Sigmoid colon (tissue), 7 donors: ENCODE data around the gene CNGB1. TPM values are rescaled to one million over a fixed set of nuclear protein-coding genes. Genes with fewer than 3 reads are reported as not detected.
"Not testable (repeated sequence)": the region's sequence is repeated elsewhere in the genome, so short reads cannot be mapped to it uniquely, and the experiment has no call there.

Experiments used
- DNase-seq: peaks from one replicate; pipeline ENCODE4 v3.0.0-alpha.2; 2019
- H3K27ac ChIP-seq, 4 donors: fragments of 200-600 bp; sonication (generic); one replicate each; pipeline ENCODE4 v1.5.1; 2016 to 2019; ENCODE audit warnings: mild to moderate bottlenecking in 1 of 4
- H3K27me3 ChIP-seq, 3 donors: fragments of 200-600 bp; sonication (generic); one replicate each; pipeline ENCODE4 v1.5.1; 2019; ENCODE audit warnings: mild to moderate bottlenecking in 1 of 3
- H3K36me3 ChIP-seq, 4 donors: fragments of 200-600 bp; sonication (generic); one replicate each; pipeline ENCODE4 v1.5.1; 2016 to 2019
- H3K4me1 ChIP-seq, 4 donors: fragments of 200-600 bp; sonication (generic); one replicate each; pipeline ENCODE4 v1.5.1; 2017 to 2019
- H3K4me3 ChIP-seq, 4 donors: fragments of 200-600 bp; sonication (generic); one replicate each; pipeline ENCODE4 v1.5.1; 2017 to 2019; ENCODE audit warnings: mild to moderate bottlenecking in 2 of 4, moderate library complexity in 1 of 4
- H3K9me3 ChIP-seq, 4 donors: fragments of 200-600 bp in 3 of 4; sonication (generic) in 3 of 4; one replicate each; pipeline versions ENCODE4 v1.5.1 to v1.6.1; 2013 to 2019
- EP300 ChIP-seq, 4 donors: sonication (generic); formaldehyde crosslinking; IDR thresholded peaks; one replicate each; pipeline ENCODE4 v1.6.1; 2017; ENCODE audit warnings: antibody characterized with exemption in 4 of 4
- POLR2A ChIP-seq, 2 donors: fragments of 450-650 bp; IDR thresholded peaks; one replicate each; pipeline ENCODE4 v1.6.1; 2016; ENCODE audit warnings: antibody characterized with exemption in 2 of 2, mild to moderate bottlenecking in 2 of 2, moderate library complexity in 2 of 2
- POLR2AphosphoS5 ChIP-seq, 4 donors: sonication (generic); formaldehyde crosslinking; IDR thresholded peaks; one replicate each; pipeline ENCODE4 v1.6.1; 2017; ENCODE audit warnings: antibody characterized with exemption in 4 of 4
- WGBS, 2 donors: extraction: QIAGEN DNeasy Blood & Tissue Kit; methylation state at CpG; one replicate each; pipeline ENCODE4 v1.1.7; 2013; 5-methylcytosine and 5-hydroxymethylcytosine counted together
- intact Hi-C: fragments of 100-400 bp; cut with DNase I; formaldehyde crosslinking; loops from one replicate; pipeline ENCODE4 v1.15.1; 2023
- polyA plus RNA-seq, 3 donors: library from polyadenylated mRNA; stranded (reverse); fragments of 200-250 nt; gene quantifications; one replicate each; pipeline ENCODE4 v1.2.3, GENCODE V29; 2013
- total RNA-seq, 4 donors: library from RNA; depleted of rRNA; stranded (reverse); fragments of >200 nt; gene quantifications; one replicate each; pipeline ENCODE4 v1.1.0, GENCODE V29; 2016
- TF ChIP-seq, protein P1 (sequence below), 4 experiments: fragments of 450-650 bp in 3 of 4; fragments of 200-600 bp in 1 of 4; IDR thresholded peaks; one replicate each; pipeline ENCODE4 v1.5.1; 2016 to 2019; ENCODE audit warnings: antibody characterized with exemption in 4 of 4, mild to moderate bottlenecking in 3 of 4, moderate library complexity in 2 of 4
- donor health status: healthy with polysubstance abuse.
- donor health status: Bipolar disorder and iron deficiency.
- donor health status: healthy.

Gene CNGB1
- total and polyA plus RNA-seq, 7 donors = 0.70 to 13.0 (median 1.4) TPM; not detected in 3

DNA sequence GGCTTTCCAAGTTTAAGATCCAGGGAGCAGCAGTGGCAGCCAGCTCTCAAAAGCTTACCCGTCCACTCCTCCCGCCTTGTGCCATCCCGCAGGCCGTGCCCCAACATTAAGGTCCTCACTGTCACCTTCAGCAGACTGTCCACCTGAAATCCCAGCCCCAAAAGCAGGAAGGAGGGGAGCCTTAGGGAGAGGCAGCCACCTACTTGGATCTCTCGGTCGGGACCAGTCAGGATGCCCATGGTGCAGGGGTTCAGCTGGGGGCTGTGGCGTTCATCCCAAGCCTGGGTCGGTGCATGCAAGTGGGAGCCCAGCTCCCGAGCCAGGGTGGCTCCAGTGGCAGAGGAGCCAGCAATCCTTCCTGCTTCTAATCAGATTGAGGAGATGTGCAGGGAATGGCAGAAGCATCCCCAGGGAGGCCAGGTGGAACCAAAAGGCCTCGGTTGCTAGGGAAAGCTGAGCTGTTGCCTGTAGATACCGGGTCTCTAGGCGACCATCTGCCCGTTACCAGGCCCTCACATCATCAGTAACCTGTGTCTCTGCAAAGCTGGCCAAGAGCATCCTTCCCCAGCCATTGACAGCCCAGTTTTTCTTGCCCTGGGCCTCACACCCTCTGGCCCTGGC, 24.6 kb downstream of the CNGB1 start:
- intact Hi-C loops = no loop called here
- H3K4me3 ChIP-seq = no peak overlapping the region
- TF ChIP-seq POLR2AphosphoS5 (IDR thresholded peaks at IDR 0.05) (no peak), EP300 (IDR thresholded peaks at IDR 0.05) (no peak), POLR2A (IDR thresholded peaks at IDR 0.05) (no peak)
- TF ChIP-seq, protein P1, sequence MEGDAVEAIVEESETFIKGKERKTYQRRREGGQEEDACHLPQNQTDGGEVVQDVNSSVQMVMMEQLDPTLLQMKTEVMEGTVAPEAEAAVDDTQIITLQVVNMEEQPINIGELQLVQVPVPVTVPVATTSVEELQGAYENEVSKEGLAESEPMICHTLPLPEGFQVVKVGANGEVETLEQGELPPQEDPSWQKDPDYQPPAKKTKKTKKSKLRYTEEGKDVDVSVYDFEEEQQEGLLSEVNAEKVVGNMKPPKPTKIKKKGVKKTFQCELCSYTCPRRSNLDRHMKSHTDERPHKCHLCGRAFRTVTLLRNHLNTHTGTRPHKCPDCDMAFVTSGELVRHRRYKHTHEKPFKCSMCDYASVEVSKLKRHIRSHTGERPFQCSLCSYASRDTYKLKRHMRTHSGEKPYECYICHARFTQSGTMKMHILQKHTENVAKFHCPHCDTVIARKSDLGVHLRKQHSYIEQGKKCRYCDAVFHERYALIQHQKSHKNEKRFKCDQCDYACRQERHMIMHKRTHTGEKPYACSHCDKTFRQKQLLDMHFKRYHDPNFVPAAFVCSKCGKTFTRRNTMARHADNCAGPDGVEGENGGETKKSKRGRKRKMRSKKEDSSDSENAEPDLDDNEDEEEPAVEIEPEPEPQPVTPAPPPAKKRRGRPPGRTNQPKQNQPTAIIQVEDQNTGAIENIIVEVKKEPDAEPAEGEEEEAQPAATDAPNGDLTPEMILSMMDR (IDR thresholded peaks at IDR 0.05) = no peak
- H3K27me3 ChIP-seq = peaks cover 0 to 2% (median 0%) of the 10 kb centered on the region in 3 donors
- WGBS, 2 donors = 79 to 82% methylated on average over 13 of the region's 13 CpGs
- no peaks in the 10 kb centered on the region for H3K9me3 ChIP-seq
- no peak overlapping the region for H3K27ac ChIP-seq
- DNase-seq = no peak
- no peaks in the 10 kb centered on the region for H3K4me1 ChIP-seq
- H3K36me3 ChIP-seq = no peaks in the 10 kb centered on the region

DNA sequence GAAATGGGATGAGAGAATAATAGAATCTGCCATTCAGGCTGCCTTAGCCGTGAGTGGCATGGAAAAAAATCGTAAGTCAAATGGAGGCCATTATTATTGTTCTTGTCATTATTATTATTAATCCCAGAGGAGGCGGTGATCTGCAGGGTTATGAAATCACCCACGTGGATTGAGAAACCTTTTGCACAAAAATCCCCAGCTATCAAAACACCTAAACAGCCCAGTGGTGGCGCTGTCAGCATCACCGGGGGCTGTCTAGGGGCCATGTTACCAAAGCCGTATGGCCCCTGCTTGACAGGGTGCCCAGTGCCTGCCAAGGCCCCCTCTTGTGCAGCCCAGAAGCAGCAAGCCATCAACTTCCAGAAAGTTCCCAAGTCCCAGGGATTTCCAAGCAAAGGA, 25.2 kb downstream of the CNGB1 start:
- H3K4me1 ChIP-seq = no peaks in the 10 kb centered on the region
- TF ChIP-seq EP300 (IDR thresholded peaks at IDR 0.05) (no peak), POLR2AphosphoS5 (IDR thresholded peaks at IDR 0.05) (no peak), POLR2A (IDR thresholded peaks at IDR 0.05) (no peak)
- TF ChIP-seq, protein P1 (IDR thresholded peaks at IDR 0.05) = no peak
- no peak overlapping the region for H3K27ac ChIP-seq
- no peaks in the 10 kb centered on the region for H3K36me3 ChIP-seq
- 56 to 67% methylated on average over 7 of the region's 7 CpGs for WGBS, 2 donors
- peaks cover 0 to 2% (median 0%) of the 10 kb centered on the region in 3 donors for H3K27me3 ChIP-seq
- no peaks in the 10 kb centered on the region for H3K9me3 ChIP-seq
- H3K4me3 ChIP-seq = no peak overlapping the region
- intact Hi-C loops = no loop called here
- no peak for DNase-seq

DNA sequence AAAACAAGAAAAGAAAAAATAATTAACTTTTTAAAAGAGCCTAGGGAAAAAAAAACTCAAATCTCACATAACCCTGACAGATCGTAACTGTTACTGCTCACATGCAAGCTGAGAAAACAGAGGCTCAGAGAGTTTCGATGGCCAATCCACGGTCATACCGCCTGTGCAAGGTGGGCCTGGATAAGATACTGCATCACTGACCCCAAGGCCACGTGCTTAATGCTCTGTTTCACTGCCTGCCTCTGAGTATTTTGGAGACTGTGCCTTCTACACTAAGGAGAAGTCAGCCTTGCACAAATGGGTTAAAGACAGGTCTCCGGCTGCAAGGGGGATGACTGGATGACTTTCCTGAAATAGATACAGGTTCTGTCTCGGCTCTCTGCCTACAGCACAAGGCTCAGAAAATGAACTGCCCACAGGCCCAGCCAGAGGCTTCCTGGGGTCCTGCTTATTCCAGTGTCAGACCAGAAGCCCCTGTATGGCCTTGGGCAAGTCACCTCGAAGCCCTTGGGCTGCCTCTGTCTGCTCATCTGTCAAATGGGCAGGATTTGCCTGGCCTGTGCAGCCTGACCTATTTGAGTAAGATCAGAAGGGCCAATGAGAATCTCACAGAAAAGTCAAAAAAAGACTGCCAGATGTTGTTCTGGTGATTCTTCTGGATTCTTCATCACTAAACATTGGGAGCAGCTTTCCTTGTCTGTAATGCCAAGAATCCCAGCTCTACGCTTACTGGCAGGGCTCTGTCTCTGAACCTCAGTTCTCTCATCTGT, 25.8 kb downstream of the CNGB1 start:
- Histone ChIP-seq H3K36me3 (no peaks in the 10 kb centered on the region), H3K9me3 (no peaks in the 10 kb centered on the region), H3K4me1 (no peaks in the 10 kb centered on the region), H3K27ac (no peak overlapping the region), H3K27me3 (peaks cover 0 to 5% (median 2%) of the 10 kb centered on the region in 3 donors), H3K4me3 (no peak overlapping the region)
- no peak for DNase-seq
- 77 to 85% methylated on average over 9 of the region's 9 CpGs for WGBS, 2 donors
- intact Hi-C loops = no loop called here
- TF ChIP-seq, protein P1 (IDR thresholded peaks at IDR 0.05) = no peak
- TF ChIP-seq POLR2A (IDR thresholded peaks at IDR 0.05) = no peak
- TF ChIP-seq POLR2AphosphoS5 (IDR thresholded peaks at IDR 0.05) = no peak
- TF ChIP-seq EP300 (IDR thresholded peaks at IDR 0.05) = no peak

DNA sequence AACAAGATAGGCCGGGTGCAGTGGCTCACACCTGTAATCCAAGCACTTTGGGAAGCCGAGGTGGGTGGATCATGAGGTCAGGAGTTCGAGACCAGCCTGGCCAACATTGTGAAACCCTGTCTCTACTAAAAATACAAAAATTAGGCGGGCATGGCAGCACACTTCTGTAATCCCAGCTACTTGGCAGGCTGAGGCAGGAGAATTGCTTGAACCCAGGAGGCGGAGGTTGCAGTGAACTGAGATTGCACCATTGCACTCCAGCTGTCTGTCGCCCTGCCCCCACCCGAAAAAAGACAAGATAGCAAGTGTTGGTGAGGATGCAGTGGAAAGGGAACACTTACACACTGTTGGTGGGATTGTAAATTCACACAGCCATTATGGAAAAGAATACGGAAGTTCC, 27.5 kb downstream of the CNGB1 start:
- H3K36me3 ChIP-seq, intact Hi-C loops, H3K9me3 ChIP-seq, H3K4me3 ChIP-seq, H3K27ac ChIP-seq, DNase-seq, H3K4me1 ChIP-seq: not testable (repeated sequence)
- WGBS, 2 donors = 76 to 84% methylated on average over 8 of the region's 8 CpGs
- H3K27me3 ChIP-seq = peaks cover 0 to 10% (median 3%) of the 10 kb centered on the region in 3 donors

DNA sequence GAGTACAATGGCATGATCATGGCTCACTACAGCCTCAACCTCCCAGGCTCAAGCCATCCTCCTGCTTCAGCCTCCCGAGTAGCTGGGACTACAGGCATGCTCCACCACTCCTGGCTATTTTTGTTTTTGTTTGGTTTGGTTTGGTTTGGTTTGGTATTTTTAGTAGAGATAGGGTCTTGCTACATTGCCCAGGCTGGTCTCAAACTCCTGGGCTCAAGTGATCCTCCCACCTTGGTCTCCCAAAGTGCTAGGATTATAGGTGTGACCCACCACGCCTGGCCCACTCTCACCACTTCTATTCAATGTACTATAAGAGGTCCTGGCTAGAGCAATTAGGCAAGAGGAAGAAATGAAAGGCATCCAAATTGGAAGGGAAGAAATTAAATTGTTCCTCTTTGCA, 29.0 kb downstream of the CNGB1 start:
- H3K9me3 ChIP-seq, intact Hi-C loops, H3K4me3 ChIP-seq, DNase-seq, H3K36me3 ChIP-seq, H3K4me1 ChIP-seq, H3K27ac ChIP-seq: not testable (repeated sequence)
- WGBS, 2 donors = 75 to 94% methylated on average over 2 of the region's 2 CpGs
- peaks cover 0 to 10% (median 3%) of the 10 kb centered on the region in 3 donors for H3K27me3 ChIP-seq
